ENCODE measurements around the gene SEH1L. TPM values are rescaled to one million over a fixed set of nuclear protein-coding genes. Genes with fewer than 3 reads are reported as not detected.
"Not testable (repeated sequence)": the region's sequence is repeated elsewhere in the genome, so short reads cannot be mapped to it uniquely, and the experiment has no call there.

SEH1L gene
- total and polyA plus RNA-seq, 4 donors: 24.2 to 43.8 (median 26.4) TPM

- Histone ChIP-seq H3K27ac (ENCODE audit: low read depth in 1 of 2, low read length in 1 of 2) (no peak overlapping the region), H3K9ac (ENCODE audit: insufficient read depth in 1 of 2, low read length in 2 of 2) (no peak overlapping the region), H3K27me3 (ENCODE audit: control insufficient read depth in 3 of 3, insufficient read depth in 3 of 3, low read length in 2 of 3) (no peaks in the 10 kb centered on the region), H3K9me3 (ENCODE audit: control insufficient read depth in 4 of 4, insufficient read depth in 3 of 4, low read length in 3 of 4) (peaks cover 0 to 2% (median 0%) of the 10 kb centered on the region in 4 donors), H3K4me1 (ENCODE audit: control insufficient read depth in 5 of 5, insufficient read depth in 5 of 5, low read length in 5 of 5) (peaks cover 0 to 23% (median 6%) of the 10 kb centered on the region in 5 donors), H3K4me3 (no peak overlapping the region), H3K36me3 (ENCODE audit: control insufficient read depth in 4 of 4, insufficient read depth in 4 of 4, low read length in 4 of 4) (peaks cover 0 to 4% (median 2%) of the 10 kb centered on the region in 4 donors)
- ATAC-seq (ENCODE audit: insufficient read depth, low FRiP score) (no peak), DNase-seq (no peak)
- WGBS, 2 donors: 86 to 94% methylated on average over 10 of the region's 10 CpGs
- TF ChIP-seq, protein P1, sequence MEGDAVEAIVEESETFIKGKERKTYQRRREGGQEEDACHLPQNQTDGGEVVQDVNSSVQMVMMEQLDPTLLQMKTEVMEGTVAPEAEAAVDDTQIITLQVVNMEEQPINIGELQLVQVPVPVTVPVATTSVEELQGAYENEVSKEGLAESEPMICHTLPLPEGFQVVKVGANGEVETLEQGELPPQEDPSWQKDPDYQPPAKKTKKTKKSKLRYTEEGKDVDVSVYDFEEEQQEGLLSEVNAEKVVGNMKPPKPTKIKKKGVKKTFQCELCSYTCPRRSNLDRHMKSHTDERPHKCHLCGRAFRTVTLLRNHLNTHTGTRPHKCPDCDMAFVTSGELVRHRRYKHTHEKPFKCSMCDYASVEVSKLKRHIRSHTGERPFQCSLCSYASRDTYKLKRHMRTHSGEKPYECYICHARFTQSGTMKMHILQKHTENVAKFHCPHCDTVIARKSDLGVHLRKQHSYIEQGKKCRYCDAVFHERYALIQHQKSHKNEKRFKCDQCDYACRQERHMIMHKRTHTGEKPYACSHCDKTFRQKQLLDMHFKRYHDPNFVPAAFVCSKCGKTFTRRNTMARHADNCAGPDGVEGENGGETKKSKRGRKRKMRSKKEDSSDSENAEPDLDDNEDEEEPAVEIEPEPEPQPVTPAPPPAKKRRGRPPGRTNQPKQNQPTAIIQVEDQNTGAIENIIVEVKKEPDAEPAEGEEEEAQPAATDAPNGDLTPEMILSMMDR (IDR thresholded peaks at IDR 0.05; ENCODE audit: control extremely low read depth, extremely low read depth): no peak
Measured at GRCh38 chr18:12996661-12997292, 49.0 kb downstream of the SEH1L start.

GRCh38 chr18:12997330-12997729, 49.5 kb downstream of the SEH1L start:
- not testable (repeated sequence) for H3K27ac ChIP-seq (ENCODE audit: low read depth in 1 of 2, low read length in 1 of 2); H3K36me3 ChIP-seq (ENCODE audit: control insufficient read depth in 4 of 4, insufficient read depth in 4 of 4, low read length in 4 of 4); DNase-seq; ATAC-seq (ENCODE audit: insufficient read depth, low FRiP score); H3K27me3 ChIP-seq (ENCODE audit: control insufficient read depth in 3 of 3, insufficient read depth in 3 of 3, low read length in 2 of 3); H3K4me3 ChIP-seq; H3K9ac ChIP-seq (ENCODE audit: insufficient read depth in 1 of 2, low read length in 2 of 2); H3K9me3 ChIP-seq (ENCODE audit: control insufficient read depth in 4 of 4, insufficient read depth in 3 of 4, low read length in 3 of 4)
- peaks cover 0 to 21% (median 6%) of the 10 kb centered on the region in 5 donors for H3K4me1 ChIP-seq (ENCODE audit: control insufficient read depth in 5 of 5, insufficient read depth in 5 of 5, low read length in 5 of 5)
- WGBS, 2 donors: 87 to 90% methylated on average over 2 of the region's 2 CpGs

- H3K27ac ChIP-seq (ENCODE audit: low read depth in 1 of 2, low read length in 1 of 2): no peak overlapping the region
- no peak overlapping the region for H3K4me3 ChIP-seq
- peaks cover 0 to 2% (median 0%) of the 10 kb centered on the region in 4 donors for H3K9me3 ChIP-seq (ENCODE audit: control insufficient read depth in 4 of 4, insufficient read depth in 3 of 4, low read length in 3 of 4)
- H3K36me3 ChIP-seq (ENCODE audit: control insufficient read depth in 4 of 4, insufficient read depth in 4 of 4, low read length in 4 of 4): peaks cover 0 to 5% (median 3%) of the 10 kb centered on the region in 4 donors
- 87 to 89% methylated on average over 6 of the region's 6 CpGs for WGBS, 2 donors
- H3K27me3 ChIP-seq (ENCODE audit: control insufficient read depth in 3 of 3, insufficient read depth in 3 of 3, low read length in 2 of 3): no peaks in the 10 kb centered on the region
- TF ChIP-seq, protein P1 (IDR thresholded peaks at IDR 0.05; ENCODE audit: control extremely low read depth, extremely low read depth): no peak
- peaks cover 0 to 14% (median 2%) of the 10 kb centered on the region in 5 donors for H3K4me1 ChIP-seq (ENCODE audit: control insufficient read depth in 5 of 5, insufficient read depth in 5 of 5, low read length in 5 of 5)
- DNase-seq (no peak), ATAC-seq (ENCODE audit: insufficient read depth, low FRiP score) (no peak)
- no peak overlapping the region for H3K9ac ChIP-seq (ENCODE audit: insufficient read depth in 1 of 2, low read length in 2 of 2)
Measured at GRCh38 chr18:12998332-12999060, 50.7 kb downstream of the SEH1L start.

GRCh38 chr18:13003466-13003896, 55.7 kb downstream of the SEH1L start:
- Histone ChIP-seq H3K9me3 (ENCODE audit: control insufficient read depth in 4 of 4, insufficient read depth in 3 of 4, low read length in 3 of 4) (no peaks in the 10 kb centered on the region), H3K9ac (ENCODE audit: insufficient read depth in 1 of 2, low read length in 2 of 2) (no peak overlapping the region), H3K36me3 (ENCODE audit: control insufficient read depth in 4 of 4, insufficient read depth in 4 of 4, low read length in 4 of 4) (peaks cover 4 to 7% (median 6%) of the 10 kb centered on the region in 4 donors), H3K4me3 (no peak overlapping the region), H3K27ac (ENCODE audit: low read depth in 1 of 2, low read length in 1 of 2) (no peak overlapping the region), H3K4me1 (ENCODE audit: control insufficient read depth in 5 of 5, insufficient read depth in 5 of 5, low read length in 5 of 5) (peaks cover 0 to 2% (median 0%) of the 10 kb centered on the region in 5 donors), H3K27me3 (ENCODE audit: control insufficient read depth in 3 of 3, insufficient read depth in 3 of 3, low read length in 2 of 3) (no peaks in the 10 kb centered on the region)
- ATAC-seq (ENCODE audit: insufficient read depth, low FRiP score) (no peak), DNase-seq (peak; percentile 22 to 31 (median 29))
- 77 to 81% methylated on average over 7 of the region's 7 CpGs for WGBS, 2 donors
- TF ChIP-seq, protein P1 (IDR thresholded peaks at IDR 0.05; ENCODE audit: control extremely low read depth, extremely low read depth): no peak
